Neuron (in vitro differentiated cells): ENCODE measurements around the gene MBP.

ENCODE experiments used
- H2AFZ ChIP-seq: one replicate; pipeline ENCODE4 v1.6.1; 2013; ENCODE audit warnings: low read depth, mild to moderate bottlenecking, inconsistent platforms, low read length, moderate library complexity
- H3K27me3 ChIP-seq: one replicate; pipeline ENCODE4 v1.6.1; 2013; ENCODE audit warnings: low read length; ENCODE audit not compliant: insufficient read depth
- H3K36me3 ChIP-seq: one replicate; pipeline ENCODE4 v1.6.1; 2013; ENCODE audit warnings: low read length; ENCODE audit not compliant: insufficient read depth
- H3K4me1 ChIP-seq: one replicate; pipeline ENCODE4 v1.6.1; 2013; ENCODE audit warnings: low read length; ENCODE audit not compliant: insufficient read depth
- H3K4me3 ChIP-seq: 2 replicates; pipeline ENCODE4 v1.5.1; 2013; ENCODE audit warnings: mild to moderate bottlenecking, low read length, moderate library complexity
- H3K9me3 ChIP-seq: one replicate; pipeline ENCODE4 v1.6.1; 2013; ENCODE audit warnings: low read length

Gene MBP

GRCh38 chr18:77123320-77124231 is 9.0 kb downstream of the MBP start:
- Histone ChIP-seq H3K4me3 (no peak overlapping the region), H3K4me1 (no peaks in the 10 kb centered on the region), H2AFZ (no peak overlapping the region), H3K36me3 (no peaks in the 10 kb centered on the region), H3K9me3 (no peaks in the 10 kb centered on the region), H3K27me3 (peaks cover 2% of the 10 kb centered on the region)

DNA sequence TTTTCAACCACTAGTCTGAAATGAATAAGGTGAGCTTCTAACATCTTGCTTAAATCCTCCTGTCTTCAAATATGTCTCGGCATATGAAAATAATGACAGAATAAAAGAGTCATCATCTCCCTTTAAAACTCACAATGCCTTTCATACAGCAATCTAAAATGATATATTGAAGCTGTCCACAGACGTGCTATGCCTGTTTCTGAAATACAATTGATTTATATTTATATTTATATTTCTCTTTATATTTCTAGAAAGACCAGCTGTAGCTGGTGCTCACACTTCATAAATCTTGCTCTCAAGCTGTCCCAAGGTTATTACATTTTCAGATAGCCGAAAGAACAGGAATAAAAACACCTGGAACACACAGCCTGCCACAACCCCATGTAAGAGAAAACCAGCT is 11.1 kb downstream of the MBP start:
- H3K36me3 ChIP-seq = no peaks in the 10 kb centered on the region
- no peaks in the 10 kb centered on the region for H3K9me3 ChIP-seq
- no peaks in the 10 kb centered on the region for H3K4me1 ChIP-seq
- H3K27me3 ChIP-seq = no peaks in the 10 kb centered on the region
- no peak overlapping the region for H2AFZ ChIP-seq
- no peak overlapping the region for H3K4me3 ChIP-seq

DNA sequence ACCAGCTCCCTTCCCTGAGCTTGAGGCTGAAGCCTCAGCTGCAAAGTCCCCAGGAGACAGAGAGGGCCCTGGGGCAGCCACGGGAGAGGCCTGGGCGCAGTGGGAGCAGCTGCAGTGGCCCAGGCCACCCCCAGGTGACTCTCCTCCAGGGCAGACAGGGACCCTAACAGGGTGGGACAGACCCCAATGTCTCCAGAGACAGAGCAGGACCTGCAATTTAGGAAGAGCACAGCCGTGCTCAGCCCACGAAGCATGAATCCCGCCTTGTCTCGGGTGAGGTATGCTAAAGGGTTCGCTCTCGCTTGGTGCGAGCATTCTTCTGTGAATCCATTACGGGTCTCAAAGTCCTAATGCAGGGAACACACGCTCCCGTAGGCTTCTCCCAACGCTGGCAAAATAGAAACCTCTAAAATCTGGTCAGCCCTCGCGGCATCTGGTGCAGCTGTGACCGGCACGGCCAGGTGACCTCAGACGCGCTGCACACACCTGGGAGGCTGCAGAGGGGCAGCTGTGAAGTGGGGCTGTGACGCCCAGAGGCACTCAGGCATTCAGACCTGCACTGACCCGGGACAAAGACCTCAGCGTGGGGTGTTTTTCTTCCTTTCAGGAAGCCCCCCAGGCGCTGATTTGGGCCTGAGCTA is 12.6 kb downstream of the MBP start:
- H3K4me1 ChIP-seq = no peaks in the 10 kb centered on the region
- H2AFZ ChIP-seq = no peak overlapping the region
- no peaks in the 10 kb centered on the region for H3K9me3 ChIP-seq
- H3K36me3 ChIP-seq = no peaks in the 10 kb centered on the region
- no peak overlapping the region for H3K4me3 ChIP-seq
- H3K27me3 ChIP-seq = no peaks in the 10 kb centered on the region

GRCh38 chr18:77119101-77119850 is 13.3 kb downstream of the MBP start:
- H3K9me3 ChIP-seq = no peaks in the 10 kb centered on the region
- H2AFZ ChIP-seq = no peak overlapping the region
- H3K4me3 ChIP-seq = no peak overlapping the region
- H3K4me1 ChIP-seq = no peaks in the 10 kb centered on the region
- no peaks in the 10 kb centered on the region for H3K27me3 ChIP-seq
- H3K36me3 ChIP-seq = no peaks in the 10 kb centered on the region

DNA sequence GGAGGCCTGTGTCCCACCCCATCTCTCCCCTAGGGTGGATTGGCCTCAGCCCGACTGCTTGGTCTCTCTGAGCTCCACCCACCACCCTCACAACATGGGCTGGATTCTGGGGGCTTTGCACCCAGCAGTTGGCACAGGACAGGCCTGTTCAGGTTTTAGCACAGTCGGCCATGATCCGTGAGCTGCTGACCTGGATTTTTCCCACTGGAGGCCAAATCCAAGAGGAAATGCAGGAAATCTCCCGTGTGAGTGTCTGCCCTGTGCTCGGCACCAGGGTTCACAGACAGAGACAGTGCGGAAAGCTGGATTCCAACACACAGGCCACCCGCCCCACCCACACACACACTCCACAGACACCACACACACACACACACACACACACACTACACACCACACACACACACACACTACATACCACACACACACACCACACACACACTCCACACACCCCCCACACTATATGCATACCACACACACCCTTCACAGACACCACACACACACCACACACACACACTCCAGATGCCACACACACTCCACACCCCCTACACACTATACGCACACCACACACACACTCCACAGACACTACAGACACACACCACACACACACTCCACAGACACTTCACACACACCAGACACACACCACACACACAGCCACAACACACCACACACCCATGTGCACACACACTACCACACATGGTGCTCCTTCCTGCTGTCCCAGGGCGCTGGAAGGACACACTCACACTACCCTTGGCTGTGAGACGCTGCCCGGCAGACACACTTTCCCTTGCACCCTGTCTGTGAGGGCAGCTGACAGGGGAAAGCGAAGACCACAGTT is 14.1 kb downstream of the MBP start:
- no peaks in the 10 kb centered on the region for H3K36me3 ChIP-seq
- no peaks in the 10 kb centered on the region for H3K9me3 ChIP-seq
- H3K27me3 ChIP-seq = no peaks in the 10 kb centered on the region
- H3K4me3 ChIP-seq = no peak overlapping the region
- H2AFZ ChIP-seq = no peak overlapping the region
- no peaks in the 10 kb centered on the region for H3K4me1 ChIP-seq

- Histone ChIP-seq H2AFZ (no peak overlapping the region), H3K27me3 (no peaks in the 10 kb centered on the region), H3K4me1 (no peaks in the 10 kb centered on the region), H3K36me3 (no peaks in the 10 kb centered on the region), H3K9me3 (no peaks in the 10 kb centered on the region), H3K4me3 (no peak overlapping the region)
These were observed 16.1 kb downstream of the MBP start for GRCh38 chr18:77116201-77117080.

- H3K4me3 ChIP-seq = no peak overlapping the region
- no peaks in the 10 kb centered on the region for H3K36me3 ChIP-seq
- H2AFZ ChIP-seq = no peak overlapping the region
- H3K27me3 ChIP-seq = no peaks in the 10 kb centered on the region
- H3K9me3 ChIP-seq = no peaks in the 10 kb centered on the region
- H3K4me1 ChIP-seq = no peaks in the 10 kb centered on the region
These were observed 17.2 kb downstream of the MBP start for GRCh38 chr18:77115192-77115953.

DNA sequence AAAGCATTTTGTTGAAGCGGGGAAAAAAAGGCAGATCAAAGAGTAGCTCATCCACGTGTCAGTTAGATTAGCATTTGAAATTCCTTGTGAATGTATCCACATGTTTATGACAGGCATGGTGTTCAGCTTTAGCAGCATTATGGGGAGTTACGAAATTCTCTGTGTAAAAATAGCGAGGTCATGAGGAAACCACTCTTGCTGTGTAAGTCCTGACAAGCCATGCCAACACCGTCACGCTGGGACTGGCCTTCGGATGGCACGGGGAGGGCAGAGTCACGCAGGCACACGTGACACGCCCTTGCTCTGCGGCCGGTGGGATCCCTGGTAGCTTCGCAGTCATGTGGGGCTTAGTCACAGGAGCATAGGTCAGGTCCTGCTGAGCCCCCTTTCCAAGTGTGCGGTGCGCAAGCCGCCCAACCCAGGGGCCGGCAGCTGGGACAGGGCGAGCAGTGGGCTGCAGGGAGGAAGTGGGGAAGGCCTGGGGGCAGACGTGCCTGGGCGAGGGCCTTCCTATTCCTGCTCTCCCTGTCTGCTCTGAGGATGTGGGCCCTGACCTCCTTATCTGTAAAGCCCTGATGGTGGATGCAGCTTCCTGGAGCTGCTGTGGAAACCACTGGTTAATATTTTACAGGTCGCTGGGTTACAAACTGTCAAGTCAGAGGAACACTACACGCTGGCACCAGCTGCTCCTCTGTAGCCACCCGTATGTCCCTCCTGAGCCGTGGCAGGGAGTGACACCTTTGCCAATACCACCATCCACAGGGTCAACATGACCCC is 18.0 kb downstream of the MBP start:
- no peaks in the 10 kb centered on the region for H3K36me3 ChIP-seq
- H2AFZ ChIP-seq = no peak overlapping the region
- no peaks in the 10 kb centered on the region for H3K27me3 ChIP-seq
- no peaks in the 10 kb centered on the region for H3K4me1 ChIP-seq
- no peak overlapping the region for H3K4me3 ChIP-seq
- no peaks in the 10 kb centered on the region for H3K9me3 ChIP-seq

DNA sequence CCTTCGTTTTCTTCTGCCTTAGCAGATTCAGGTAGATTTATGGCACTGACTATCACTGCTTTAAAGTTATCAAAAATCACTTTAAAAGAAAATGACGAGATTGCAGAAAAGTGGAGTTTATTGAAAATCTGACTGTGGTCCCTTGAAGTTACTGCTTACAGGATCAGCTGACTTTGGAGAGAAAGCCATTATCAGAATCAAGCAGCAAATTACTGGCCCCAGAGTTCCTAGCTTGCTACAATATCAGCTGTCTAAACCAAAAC is 18.5 kb downstream of the MBP start:
- Histone ChIP-seq H3K4me3 (no peak overlapping the region), H3K4me1 (no peaks in the 10 kb centered on the region), H3K27me3 (no peaks in the 10 kb centered on the region), H2AFZ (no peak overlapping the region), H3K9me3 (no peaks in the 10 kb centered on the region), H3K36me3 (no peaks in the 10 kb centered on the region)

GRCh38 chr18:77113361-77114151 is 19.0 kb downstream of the MBP start:
- Histone ChIP-seq H3K4me3 (no peak overlapping the region), H3K36me3 (no peaks in the 10 kb centered on the region), H3K27me3 (no peaks in the 10 kb centered on the region), H2AFZ (no peak overlapping the region), H3K4me1 (no peaks in the 10 kb centered on the region), H3K9me3 (no peaks in the 10 kb centered on the region)

GRCh38 chr18:77112747-77113092 is 19.9 kb downstream of the MBP start:
- Histone ChIP-seq H3K36me3 (no peaks in the 10 kb centered on the region), H2AFZ (no peak overlapping the region), H3K4me3 (no peak overlapping the region), H3K4me1 (no peaks in the 10 kb centered on the region), H3K9me3 (no peaks in the 10 kb centered on the region), H3K27me3 (no peaks in the 10 kb centered on the region)
